Keratinocyte (primary cell): Measurements from ENCODE around the gene TPCN2. TPM values are rescaled to one million over a fixed set of nuclear protein-coding genes. Genes with fewer than 3 reads are reported as not detected.
A peak's percentile ranks its signal among the peaks of the same experiment; 100 is the strongest.

Source experiments
- DNase-seq: peaks from one replicate; pipeline ENCODE4 v3.0.0-alpha.2; 2011; ENCODE audit warnings: low read depth, missing footprints, low spot score
- FAIRE-seq: peaks from 2 replicates; lab custom pipeline; 2011; peaks lifted over from hg19 to GRCh38; lab: Jason Lieb, UNC
- H2AFZ ChIP-seq: 2 replicates; pipeline ENCODE4 v1.6.0; 2012; ENCODE audit warnings: low read length, control low read depth, inconsistent platforms; ENCODE audit not compliant: control insufficient read depth
- H3K27ac ChIP-seq: 2 replicates; pipeline ENCODE4 v1.5.1; 2011; ENCODE audit warnings: low read length; ENCODE audit not compliant: control insufficient read depth, insufficient read depth
- H3K27me3 ChIP-seq: 3 replicates; pipeline ENCODE4 v1.6.0; 2011; ENCODE audit warnings: low read length; ENCODE audit not compliant: control insufficient read depth, insufficient read depth; ENCODE audit errors: extremely low read depth
- H3K36me3 ChIP-seq, 2 experiments: 2 replicates in 1 of 2; 3 replicates in 1 of 2; pipeline ENCODE4 v1.5.1; 2011; ENCODE audit warnings: low read length in 2 of 2, mild to moderate bottlenecking in 1 of 2; ENCODE audit not compliant: control insufficient read depth in 2 of 2, insufficient read depth in 2 of 2; ENCODE audit errors: extremely low read depth in 1 of 2
- H3K4me1 ChIP-seq: 3 replicates; pipeline ENCODE4 v1.5.1; 2011; ENCODE audit warnings: low read length; ENCODE audit not compliant: control insufficient read depth, insufficient read depth; ENCODE audit errors: extremely low read depth
- H3K4me2 ChIP-seq: 3 replicates; pipeline ENCODE4 v1.6.0; 2011; ENCODE audit warnings: low read depth, low read length; ENCODE audit not compliant: control insufficient read depth, insufficient read depth; ENCODE audit errors: extremely low read depth
- H3K4me3 ChIP-seq, 3 experiments: fragments of 200-600 bp in 1 of 3; sonication (generic) in 1 of 3; 2 replicates in 2 of 3; 3 replicates in 1 of 3; pipeline ENCODE4 v1.5.1; 2011 to 2016; ENCODE audit warnings: low read length in 3 of 3, mild to moderate bottlenecking in 3 of 3, control low read depth in 2 of 3, inconsistent platforms in 1 of 3, low read depth in 1 of 3, mixed read lengths in 1 of 3, mixed run types in 1 of 3, moderate library complexity in 1 of 3; ENCODE audit not compliant: control insufficient read depth in 2 of 3, insufficient read depth in 2 of 3; ENCODE audit errors: extremely low read depth in 1 of 3
- H3K79me2 ChIP-seq: 2 replicates; pipeline ENCODE4 v1.6.0; 2012; ENCODE audit warnings: low read length; ENCODE audit not compliant: control insufficient read depth, insufficient read depth
- H3K9ac ChIP-seq: 3 replicates; pipeline ENCODE4 v1.6.0; 2011; ENCODE audit warnings: low read length; ENCODE audit not compliant: control insufficient read depth, insufficient read depth; ENCODE audit errors: extremely low read depth
- H3K9me1 ChIP-seq: 3 replicates; pipeline ENCODE4 v1.6.0; 2011; ENCODE audit warnings: low read length; ENCODE audit not compliant: control insufficient read depth, insufficient read depth; ENCODE audit errors: extremely low read depth
- H3K9me3 ChIP-seq: 2 replicates; pipeline ENCODE4 v1.5.1; 2012; ENCODE audit warnings: low read depth, low read length; ENCODE audit not compliant: control insufficient read depth
- H4K20me1 ChIP-seq: 3 replicates; pipeline ENCODE4 v1.6.0; 2011; ENCODE audit warnings: low read length; ENCODE audit not compliant: control insufficient read depth, insufficient read depth; ENCODE audit errors: extremely low read depth
- CTCF ChIP-seq, 3 experiments: IDR thresholded peaks in 1 of 3; conservative IDR thresholded peaks in 1 of 3; optimal IDR thresholded peaks in 1 of 3; 2 replicates in 2 of 3; 3 replicates in 1 of 3; pipeline versions ENCODE3 to v1.5.1; 2011; ENCODE audit warnings: low read length in 3 of 3, mild to moderate bottlenecking in 3 of 3, moderate library complexity in 2 of 3, control low read depth in 1 of 3, inconsistent platforms in 1 of 3; ENCODE audit not compliant: insufficient read depth in 2 of 3; ENCODE audit errors: extremely low read depth in 1 of 3
- EZH2 ChIP-seq: IDR thresholded peaks from one replicate; pipeline ENCODE4 v1.6.1; 2012; ENCODE audit warnings: inconsistent platforms, mild to moderate bottlenecking, low read length, moderate library complexity
- dilution Hi-C: fragments of 300-500 bp; cut with MboI; formaldehyde crosslinking; loops from one replicate; pipeline ENCODE4 v1.7.0; 2020; ENCODE audit warnings: low sequenced_read_pairs; ENCODE audit not compliant: extremely low pct_ligation_motif_present
- polyA plus RNA-seq, 5 experiments: library from polyadenylated mRNA; depleted of rRNA in 3 of 5; stranded (reverse) in 3 of 5; stranded (forward) in 1 of 5; unstranded in 1 of 5; fragments of >200 nt; gene quantifications; 1 replicate in 1 of 5; 2 replicates in 3 of 5; 3 replicates in 1 of 5; pipeline versions ENCODE4 v1.2.1 to v1.2.3, GENCODE V29; 2011 to 2012; ENCODE audit warnings: missing spikeins in 2 of 5, low read depth in 1 of 5, low replicate concordance in 1 of 5

The TPCN2 gene
- polyA plus RNA-seq, 1 donor (not counting 4 experiments of a cell fraction or from before 2014, with no cell fraction given) = 7.7 TPM

DNA sequence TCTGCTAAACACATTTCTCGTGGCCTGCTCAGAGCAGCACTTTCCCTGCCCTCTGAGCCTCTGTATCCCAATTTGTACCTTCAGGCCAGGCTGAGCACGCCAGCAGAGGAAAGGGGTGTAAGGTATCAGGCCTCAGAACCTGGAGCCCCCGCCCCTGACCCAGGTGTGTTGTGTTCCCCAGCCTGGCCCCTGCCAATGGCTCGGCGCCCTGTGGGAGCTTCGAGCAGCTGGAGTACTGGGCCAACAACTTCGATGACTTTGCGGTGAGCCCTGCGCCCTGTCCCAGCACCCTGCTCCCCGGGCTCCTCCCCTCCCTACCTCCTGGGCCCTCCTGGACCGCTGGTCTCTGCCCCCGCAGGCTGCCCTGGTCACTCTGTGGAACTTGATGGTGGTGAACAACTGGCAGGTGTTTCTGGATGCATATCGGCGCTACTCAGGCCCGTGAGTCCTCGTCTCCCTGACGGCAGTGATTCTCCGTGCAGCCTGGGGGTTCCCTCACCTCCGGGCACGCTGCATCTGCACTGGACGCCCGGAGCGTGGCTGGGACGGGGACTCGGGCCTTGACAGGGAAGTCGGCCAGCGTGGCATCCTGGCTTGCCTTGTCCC is 36.9 kb downstream of the TPCN2 start:
- no peak overlapping the region for H3K9ac ChIP-seq
- H2AFZ ChIP-seq = no peak overlapping the region
- no peak overlapping the region for H3K4me2 ChIP-seq
- no peak overlapping the region for H3K4me3 ChIP-seq
- H3K79me2 ChIP-seq = no peaks in the 10 kb centered on the region
- FAIRE-seq = no peak
- H3K4me1 ChIP-seq = peaks cover 8% of the 10 kb centered on the region
- peaks cover 15 to 28% of the 10 kb centered on the region in 2 experiments for H3K36me3 ChIP-seq
- TF ChIP-seq CTCF (optimal IDR thresholded peaks at IDR 0.05 in 1 of 3, IDR thresholded peaks at IDR 0.05 in 1 of 3, conservative IDR thresholded peaks at IDR 0.05 in 1 of 3; ENCODE audit: extremely low read depth in 1 of 3, insufficient read depth in 2 of 3, low read length in 3 of 3) = no peak
- no peak for TF ChIP-seq EZH2
- no peaks in the 10 kb centered on the region for H4K20me1 ChIP-seq
- DNase-seq = no peak
- H3K9me1 ChIP-seq = no peaks in the 10 kb centered on the region
- no peaks in the 10 kb centered on the region for H3K27me3 ChIP-seq
- H3K27ac ChIP-seq = no peak overlapping the region
- H3K9me3 ChIP-seq = no peaks in the 10 kb centered on the region
- dilution Hi-C loops = no loop called here

DNA sequence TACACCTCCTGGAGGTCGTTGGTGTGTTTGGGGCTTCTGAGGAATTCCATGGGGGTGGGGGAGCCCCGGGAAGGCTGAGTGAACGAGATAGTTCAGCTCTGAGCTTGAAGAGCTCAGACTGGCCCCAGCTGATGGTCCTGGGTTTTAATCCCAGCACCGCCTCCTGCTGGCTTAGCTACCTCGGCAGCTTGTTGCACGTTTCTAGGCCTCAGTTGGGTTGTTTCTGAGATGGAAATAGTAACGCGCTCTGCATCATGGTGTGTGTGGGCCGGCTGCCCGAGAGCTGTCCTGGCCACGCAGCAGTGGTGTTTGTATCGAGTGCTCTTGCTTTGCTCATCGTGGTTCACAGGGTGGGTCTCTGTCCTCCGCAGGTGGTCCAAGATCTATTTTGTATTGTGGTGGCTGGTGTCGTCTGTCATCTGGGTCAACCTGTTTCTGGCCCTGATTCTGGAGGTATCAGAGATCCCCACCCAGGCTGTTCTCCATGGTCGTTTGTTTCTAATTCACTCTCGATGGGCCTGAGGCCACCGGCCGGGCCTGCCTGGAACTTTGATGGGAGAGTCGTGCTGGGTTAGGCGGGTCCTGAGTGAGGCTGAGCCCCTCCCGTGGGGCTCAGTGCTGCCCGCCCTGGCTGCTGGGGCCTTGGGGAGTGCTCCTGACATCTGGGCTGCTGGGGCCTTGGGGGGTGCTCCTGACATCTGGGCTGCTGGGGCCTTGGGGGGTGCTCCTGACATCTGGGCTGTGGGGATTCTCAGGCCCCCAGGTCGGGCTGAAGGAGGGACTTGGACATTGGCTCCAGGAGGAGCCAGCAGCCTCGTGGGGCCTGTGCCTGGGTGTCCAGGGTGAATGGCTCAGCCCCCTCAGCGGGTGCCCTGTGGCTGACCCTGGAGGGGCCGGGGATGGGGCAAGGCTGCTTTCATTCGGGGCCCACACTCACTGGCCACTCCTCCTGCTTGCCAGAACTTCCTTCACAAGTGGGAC is 37.7 kb downstream of the TPCN2 start:
- TF ChIP-seq CTCF (optimal IDR thresholded peaks at IDR 0.05 in 1 of 3, IDR thresholded peaks at IDR 0.05 in 1 of 3, conservative IDR thresholded peaks at IDR 0.05 in 1 of 3; ENCODE audit: extremely low read depth in 1 of 3, insufficient read depth in 2 of 3, low read length in 3 of 3) = peak in 1 of 3 experiments; percentile 21
- no peak for TF ChIP-seq EZH2
- dilution Hi-C loops = no loop called here
- Histone ChIP-seq H3K27me3 (no peaks in the 10 kb centered on the region), H3K4me2 (no peak overlapping the region), H3K4me1 (peaks cover 5% of the 10 kb centered on the region), H3K27ac (no peak overlapping the region), H3K9me1 (no peaks in the 10 kb centered on the region), H2AFZ (no peak overlapping the region), H4K20me1 (no peaks in the 10 kb centered on the region), H3K79me2 (no peaks in the 10 kb centered on the region), H3K9ac (no peak overlapping the region), H3K36me3 (peaks cover 15 to 29% of the 10 kb centered on the region in 2 experiments), H3K4me3 (no peak overlapping the region), H3K9me3 (no peaks in the 10 kb centered on the region)
- FAIRE-seq (no peak), DNase-seq (no peak)
